Fibroblast of lung (primary cell): ENCODE data around the gene ANXA9. TPM values are rescaled to one million over a fixed set of nuclear protein-coding genes. Genes with fewer than 3 reads are reported as not detected.

Experiments used
- DNase-seq, 2 donors: peaks; one replicate each; pipeline versions ENCODE4 v3.0.0 to v3.0.0-alpha.2; 2010; ENCODE audit warnings: low read depth in 2 of 2
- H2AFZ ChIP-seq: 2 replicates; pipeline ENCODE4 v1.5.1; 2012; ENCODE audit warnings: low read length, control low read depth, inconsistent platforms
- H3K27ac ChIP-seq: 2 replicates; pipeline ENCODE4 v1.5.1; 2011; ENCODE audit warnings: low read length, control low read depth; ENCODE audit not compliant: insufficient read depth
- H3K27me3 ChIP-seq: 2 replicates; pipeline ENCODE4 v1.5.1; 2011; ENCODE audit warnings: mild to moderate bottlenecking, low read length; ENCODE audit not compliant: control insufficient read depth, insufficient read depth
- H3K36me3 ChIP-seq: 2 replicates; pipeline ENCODE4 v1.5.1; 2011; ENCODE audit warnings: low read length; ENCODE audit not compliant: control insufficient read depth, insufficient read depth
- H3K4me1 ChIP-seq: 2 replicates; pipeline ENCODE4 v1.5.1; 2011; ENCODE audit warnings: low read length; ENCODE audit not compliant: control insufficient read depth, insufficient read depth; ENCODE audit errors: extremely low read depth
- H3K4me2 ChIP-seq: 2 replicates; pipeline ENCODE4 v1.5.1; 2011; ENCODE audit warnings: low read length, control low read depth; ENCODE audit not compliant: insufficient read depth; ENCODE audit errors: extremely low read depth
- H3K4me3 ChIP-seq, 4 experiments: fragments of 200-600 bp in 1 of 4; sonication (generic) in 1 of 4; replicated peaks in 1 of 4; 2 replicates each; pipeline ENCODE4 v1.5.1; 2011 to 2016; ENCODE audit warnings: low read length in 4 of 4, low read depth in 3 of 4, mild to moderate bottlenecking in 3 of 4, control low read depth in 2 of 4, inconsistent platforms in 1 of 4, mixed read lengths in 1 of 4; ENCODE audit not compliant: insufficient read depth in 1 of 4; ENCODE audit errors: control extremely low read depth in 1 of 4
- H3K79me2 ChIP-seq: 2 replicates; pipeline ENCODE4 v1.5.1; 2012; ENCODE audit warnings: mild to moderate bottlenecking, low read length, inconsistent platforms; ENCODE audit not compliant: control insufficient read depth, insufficient read depth
- H3K9ac ChIP-seq: 2 replicates; pipeline ENCODE4 v1.5.1; 2011; ENCODE audit warnings: mild to moderate bottlenecking, low read length, control low read depth; ENCODE audit not compliant: insufficient read depth
- H3K9me3 ChIP-seq: 2 replicates; pipeline ENCODE4 v1.5.1; 2012; ENCODE audit warnings: low read depth, low read length; ENCODE audit not compliant: control insufficient read depth, insufficient read depth
- H4K20me1 ChIP-seq: 2 replicates; pipeline ENCODE4 v1.5.1; 2011; ENCODE audit warnings: low read length; ENCODE audit not compliant: control insufficient read depth, insufficient read depth; ENCODE audit errors: extremely low read depth
- CTCF ChIP-seq, 2 donors: IDR thresholded peaks in 1 of 2; conservative IDR thresholded peaks in 1 of 2; 1 replicate in 1 of 2; 2 replicates in 1 of 2; pipeline ENCODE4 v1.5.1; 2011 to 2012; ENCODE audit warnings: low read length in 2 of 2, control low read depth in 1 of 2, inconsistent platforms in 1 of 2, low read depth in 1 of 2, mild to moderate bottlenecking in 1 of 2
- EZH2 ChIP-seq: IDR thresholded peaks from 2 replicates; pipeline ENCODE4 v1.5.1; 2012; ENCODE audit warnings: low read length, control low read depth, mild to moderate bottlenecking; ENCODE audit errors: missing control alignments
- polyA plus RNA-seq, 2 donors: library from polyadenylated mRNA; depleted of rRNA in 1 of 2; stranded (reverse) in 1 of 2; unstranded in 1 of 2; fragments of >200 nt; gene quantifications; 2 replicates each; pipeline ENCODE4 v1.2.1, GENCODE V29; 2011 to 2012; ENCODE audit warnings: missing spikeins in 1 of 2
- total RNA-seq: library from RNA; depleted of rRNA; stranded (reverse); fragments of >200 nt; gene quantifications from 2 replicates; pipeline ENCODE4 v1.2.1, GENCODE V29; 2014

The ANXA9 gene
- total and polyA plus RNA-seq, 2 donors (not counting 1 experiment from before 2014, with no cell fraction given): 0.07 to 0.33 TPM

GRCh38 chr1:150965605-150966004, 16.5 kb upstream of the ANXA9 start:
- DNase-seq: no peak
- Histone ChIP-seq H3K79me2 (peaks cover 29% of the 10 kb centered on the region), H3K4me1 (peaks cover 1% of the 10 kb centered on the region), H3K36me3 (peaks cover 37% of the 10 kb centered on the region), H3K4me2 (no peak overlapping the region), H3K4me3 (no peak overlapping the region), H3K27ac (no peak overlapping the region), H4K20me1 (no peaks in the 10 kb centered on the region), H3K9me3 (no peaks in the 10 kb centered on the region), H2AFZ (no peak overlapping the region), H3K27me3 (no peaks in the 10 kb centered on the region), H3K9ac (no peak overlapping the region)
- TF ChIP-seq CTCF (conservative IDR thresholded peaks at IDR 0.05 in 1 of 2, IDR thresholded peaks at IDR 0.05 in 1 of 2; ENCODE audit: low read depth in 1 of 2, low read length in 2 of 2) (no peak), EZH2 (no peak)

GRCh38 chr1:150966011-150966410, 16.1 kb upstream of the ANXA9 start:
- H3K4me2 ChIP-seq: no peak overlapping the region
- TF ChIP-seq EZH2 (no peak), CTCF (conservative IDR thresholded peaks at IDR 0.05 in 1 of 2, IDR thresholded peaks at IDR 0.05 in 1 of 2; ENCODE audit: low read depth in 1 of 2, low read length in 2 of 2) (no peak)
- no peak overlapping the region for H3K4me3 ChIP-seq
- H3K27me3 ChIP-seq: no peaks in the 10 kb centered on the region
- H4K20me1 ChIP-seq: no peaks in the 10 kb centered on the region
- H3K9me3 ChIP-seq: no peaks in the 10 kb centered on the region
- no peak for DNase-seq
- no peak overlapping the region for H3K9ac ChIP-seq
- peaks cover 5% of the 10 kb centered on the region for H3K4me1 ChIP-seq
- peaks cover 33% of the 10 kb centered on the region for H3K79me2 ChIP-seq
- H3K27ac ChIP-seq: no peak overlapping the region
- no peak overlapping the region for H2AFZ ChIP-seq
- peaks cover 37% of the 10 kb centered on the region for H3K36me3 ChIP-seq

GRCh38 chr1:150967936-150968335, 14.2 kb upstream of the ANXA9 start:
- H4K20me1 ChIP-seq: no peaks in the 10 kb centered on the region
- peaks cover 37% of the 10 kb centered on the region for H3K36me3 ChIP-seq
- no peak overlapping the region for H3K9ac ChIP-seq
- H2AFZ ChIP-seq: no peak overlapping the region
- H3K79me2 ChIP-seq: peaks cover 51% of the 10 kb centered on the region
- no peaks in the 10 kb centered on the region for H3K27me3 ChIP-seq
- H3K4me1 ChIP-seq: peaks cover 18% of the 10 kb centered on the region
- no peak overlapping the region for H3K4me3 ChIP-seq
- H3K4me2 ChIP-seq: no peak overlapping the region
- no peaks in the 10 kb centered on the region for H3K9me3 ChIP-seq
- no peak overlapping the region for H3K27ac ChIP-seq
- TF ChIP-seq CTCF (conservative IDR thresholded peaks at IDR 0.05 in 1 of 2, IDR thresholded peaks at IDR 0.05 in 1 of 2; ENCODE audit: low read depth in 1 of 2, low read length in 2 of 2) (no peak), EZH2 (no peak)
- DNase-seq: no peak
